HUES48 (cell line): ENCODE measurements around the gene TRMU.
"Not testable (repeated sequence)": the region's sequence is repeated elsewhere in the genome, so short reads cannot be mapped to it uniquely, and the experiment has no call there.

Experiments used
- H3K27ac ChIP-seq: one replicate; pipeline ENCODE4 v1.7.0; 2013; ENCODE audit warnings: low read depth, low read length, inconsistent platforms
- H3K27me3 ChIP-seq: 2 replicates; pipeline ENCODE4 v1.6.1; 2013; ENCODE audit warnings: mild to moderate bottlenecking, low read length; ENCODE audit not compliant: control insufficient read depth, insufficient read depth
- H3K36me3 ChIP-seq: 2 replicates; pipeline ENCODE4 v1.6.1; 2013; ENCODE audit warnings: low read length; ENCODE audit not compliant: control insufficient read depth, insufficient read depth
- H3K4me1 ChIP-seq: 2 replicates; pipeline ENCODE4 v1.6.1; 2013; ENCODE audit warnings: mild to moderate bottlenecking, low read length; ENCODE audit not compliant: control insufficient read depth, insufficient read depth
- H3K4me3 ChIP-seq: 2 replicates; pipeline ENCODE4 v1.5.1; 2013; ENCODE audit warnings: mild to moderate bottlenecking, low read depth, low read length
- H3K9ac ChIP-seq: 2 replicates; pipeline ENCODE4 v1.6.1; 2013; ENCODE audit warnings: mild to moderate bottlenecking, low read depth, low read length, moderate library complexity
- H3K9me3 ChIP-seq: 2 replicates; pipeline ENCODE4 v1.6.1; 2013; ENCODE audit warnings: low read length; ENCODE audit not compliant: control insufficient read depth, insufficient read depth

The TRMU gene

DNA sequence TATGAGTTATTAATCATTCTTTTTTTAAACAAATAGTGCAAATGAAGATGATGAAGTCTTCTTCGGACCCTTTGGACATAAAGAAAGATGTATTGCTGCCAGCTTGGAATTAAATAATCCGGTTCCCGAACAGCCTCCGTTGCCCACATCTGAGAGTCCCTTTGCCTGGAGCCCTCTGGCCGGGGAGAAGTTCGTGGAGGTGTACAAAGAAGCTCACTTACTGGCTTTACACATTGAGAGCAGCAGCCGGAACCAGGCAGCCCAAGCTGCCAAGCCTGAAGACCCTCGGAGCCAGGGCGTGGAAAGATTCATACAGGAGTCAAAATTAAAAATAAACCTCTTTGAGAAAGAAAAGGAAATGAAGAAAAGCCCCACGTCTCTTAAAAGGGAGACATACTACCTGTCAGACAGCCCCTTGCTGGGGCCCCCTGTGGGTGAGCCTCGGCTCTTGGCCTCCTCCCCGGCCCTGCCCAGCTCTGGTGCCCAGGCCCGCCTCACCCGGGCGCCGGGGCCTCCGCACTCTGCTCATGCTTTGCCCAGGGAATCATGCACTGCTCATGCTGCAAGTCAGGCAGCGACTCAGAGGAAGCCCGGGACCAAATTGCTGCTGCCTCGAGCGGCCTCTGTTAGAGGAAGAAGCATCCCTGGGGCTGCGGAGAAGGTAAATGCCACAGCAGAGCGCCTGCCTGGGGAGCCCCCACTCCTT is 27.1 kb upstream of the TRMU start:
- no peak overlapping the region for H3K4me3 ChIP-seq
- H3K9ac ChIP-seq: no peak overlapping the region
- H3K36me3 ChIP-seq: peaks cover 40% of the 10 kb centered on the region
- no peaks in the 10 kb centered on the region for H3K9me3 ChIP-seq
- H3K4me1 ChIP-seq: no peaks in the 10 kb centered on the region
- no peaks in the 10 kb centered on the region for H3K27me3 ChIP-seq
- no peak overlapping the region for H3K27ac ChIP-seq

GRCh38 chr22:46309526-46310085 is 25.9 kb upstream of the TRMU start:
- H3K36me3 ChIP-seq: peaks cover 46% of the 10 kb centered on the region
- H3K4me1 ChIP-seq: no peaks in the 10 kb centered on the region
- no peaks in the 10 kb centered on the region for H3K9me3 ChIP-seq

GRCh38 chr22:46312056-46312455 is 23.5 kb upstream of the TRMU start:
- Histone ChIP-seq H3K36me3 (peaks cover 60% of the 10 kb centered on the region), H3K27ac (no peak overlapping the region), H3K4me1 (no peaks in the 10 kb centered on the region), H3K4me3 (no peak overlapping the region), H3K9ac (no peak overlapping the region), H3K9me3 (no peaks in the 10 kb centered on the region), H3K27me3 (no peaks in the 10 kb centered on the region)

More at GRCh38 chr22:46309526-46310085, 25.9 kb upstream of the TRMU start:
- Histone ChIP-seq H3K27me3 (no peaks in the 10 kb centered on the region), H3K4me3 (no peak overlapping the region), H3K9ac (no peak overlapping the region), H3K27ac (no peak overlapping the region)

DNA sequence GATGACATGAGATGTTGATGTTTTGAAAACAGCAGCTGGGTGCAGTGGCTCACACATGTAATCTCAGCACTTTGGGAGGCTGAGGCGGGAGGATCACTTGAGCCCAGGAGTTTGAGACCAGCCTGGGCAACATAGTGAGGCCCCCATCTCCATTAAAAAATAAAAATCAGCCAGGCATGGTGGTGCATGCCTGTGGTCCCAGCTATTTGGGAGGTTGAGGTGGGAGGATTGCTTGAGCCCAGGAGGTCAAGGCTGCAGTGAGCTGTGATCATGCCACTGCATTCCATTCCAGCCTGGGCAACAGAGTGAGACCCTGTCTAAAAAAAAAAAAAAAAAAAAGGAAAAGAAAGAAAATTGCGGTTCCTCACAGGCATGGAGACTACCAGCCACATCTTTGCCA is 22.7 kb upstream of the TRMU start:
- H3K4me3 ChIP-seq, H3K9ac ChIP-seq, H3K27ac ChIP-seq, H3K27me3 ChIP-seq, H3K9me3 ChIP-seq, H3K4me1 ChIP-seq: not testable (repeated sequence)
- H3K36me3 ChIP-seq: peaks cover 67% of the 10 kb centered on the region

- H3K4me1 ChIP-seq: no peaks in the 10 kb centered on the region
- peaks cover 67% of the 10 kb centered on the region for H3K36me3 ChIP-seq
- no peaks in the 10 kb centered on the region for H3K27me3 ChIP-seq
- no peaks in the 10 kb centered on the region for H3K9me3 ChIP-seq
- H3K9ac ChIP-seq: no peak overlapping the region
- H3K27ac ChIP-seq: no peak overlapping the region
- no peak overlapping the region for H3K4me3 ChIP-seq
Observed at GRCh38 chr22:46315976-46316375, 19.5 kb upstream of the TRMU start.

GRCh38 chr22:46317646-46318045 is 17.9 kb upstream of the TRMU start:
- Histone ChIP-seq H3K27ac (no peak overlapping the region), H3K4me3 (no peak overlapping the region), H3K36me3 (peaks cover 65% of the 10 kb centered on the region), H3K27me3 (no peaks in the 10 kb centered on the region), H3K9me3 (no peaks in the 10 kb centered on the region), H3K4me1 (no peaks in the 10 kb centered on the region), H3K9ac (no peak overlapping the region)

DNA sequence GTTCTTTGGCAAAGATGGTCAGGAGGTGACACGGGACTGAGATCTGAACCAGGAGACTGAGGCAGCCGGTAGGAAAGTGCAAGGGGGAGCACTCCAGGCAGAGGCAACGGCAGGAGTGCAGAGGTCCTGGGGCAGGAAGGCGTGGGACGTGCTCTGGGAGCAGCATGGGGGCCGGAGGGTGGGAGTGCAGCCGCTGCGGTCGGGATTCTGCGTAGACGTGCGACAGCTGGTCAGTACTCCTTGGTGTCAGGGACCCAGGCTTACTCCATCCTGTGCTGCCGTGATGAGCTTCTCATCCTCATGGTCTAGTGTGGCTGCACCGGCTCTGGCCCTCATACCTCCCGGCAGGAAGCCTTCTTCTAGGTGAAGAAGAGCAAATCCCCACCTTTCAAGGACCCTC is 16.9 kb upstream of the TRMU start:
- Histone ChIP-seq H3K27ac (no peak overlapping the region), H3K9ac (no peak overlapping the region), H3K4me1 (no peaks in the 10 kb centered on the region), H3K27me3 (no peaks in the 10 kb centered on the region), H3K36me3 (peaks cover 74% of the 10 kb centered on the region), H3K9me3 (no peaks in the 10 kb centered on the region), H3K4me3 (no peak overlapping the region)

- H3K27ac ChIP-seq: no peak overlapping the region
- H3K36me3 ChIP-seq: peaks cover 72% of the 10 kb centered on the region
- H3K4me3 ChIP-seq: no peak overlapping the region
- no peaks in the 10 kb centered on the region for H3K4me1 ChIP-seq
- no peak overlapping the region for H3K9ac ChIP-seq
- H3K27me3 ChIP-seq: no peaks in the 10 kb centered on the region
- no peaks in the 10 kb centered on the region for H3K9me3 ChIP-seq
Observed at GRCh38 chr22:46319319-46319718, 16.2 kb upstream of the TRMU start.

DNA sequence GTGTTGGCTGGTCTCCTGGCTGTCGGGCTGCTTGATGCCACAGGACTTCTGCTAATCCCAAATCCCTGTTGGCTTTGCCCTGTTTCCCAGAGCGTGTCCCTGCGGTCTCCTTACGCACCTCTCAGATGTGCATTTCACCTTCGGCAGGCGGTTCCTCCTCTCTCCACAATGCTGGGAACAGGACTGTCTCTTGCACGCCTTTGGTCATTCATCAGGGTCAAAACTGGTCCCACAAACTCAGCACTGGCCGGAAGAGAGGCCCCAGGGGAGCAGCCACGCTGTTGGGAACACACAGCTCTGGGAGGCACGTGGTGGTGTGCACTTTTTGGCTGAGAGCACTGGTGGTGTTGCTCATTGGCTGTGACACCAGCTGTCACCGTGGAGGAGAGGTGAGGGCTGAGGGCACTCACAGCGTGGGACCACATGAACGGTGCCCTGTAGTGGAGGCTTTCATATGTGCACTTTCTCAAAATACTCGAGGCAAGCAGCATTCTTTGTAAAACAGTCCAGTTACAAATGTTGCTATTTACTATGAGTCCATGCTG is 15.3 kb upstream of the TRMU start:
- Histone ChIP-seq H3K4me1 (no peaks in the 10 kb centered on the region), H3K27me3 (no peaks in the 10 kb centered on the region), H3K4me3 (no peak overlapping the region), H3K9ac (no peak overlapping the region), H3K27ac (no peak overlapping the region), H3K9me3 (no peaks in the 10 kb centered on the region), H3K36me3 (peaks cover 78% of the 10 kb centered on the region)

- H3K9me3 ChIP-seq: no peaks in the 10 kb centered on the region
- H3K27ac ChIP-seq: no peak overlapping the region
- H3K9ac ChIP-seq: no peak overlapping the region
- peaks cover 78% of the 10 kb centered on the region for H3K36me3 ChIP-seq
- no peaks in the 10 kb centered on the region for H3K4me1 ChIP-seq
- H3K27me3 ChIP-seq: no peaks in the 10 kb centered on the region
- H3K4me3 ChIP-seq: no peak overlapping the region
Observed at GRCh38 chr22:46320716-46321386, 14.7 kb upstream of the TRMU start.

- no peaks in the 10 kb centered on the region for H3K9me3 ChIP-seq
- H3K4me3 ChIP-seq: no peak overlapping the region
- no peaks in the 10 kb centered on the region for H3K27me3 ChIP-seq
- no peaks in the 10 kb centered on the region for H3K4me1 ChIP-seq
- peaks cover 80% of the 10 kb centered on the region for H3K36me3 ChIP-seq
- H3K9ac ChIP-seq: no peak overlapping the region
- no peak overlapping the region for H3K27ac ChIP-seq
Observed at GRCh38 chr22:46322711-46323110, 12.8 kb upstream of the TRMU start.
